Progenitor cell of endocrine pancreas (in vitro differentiated cells): ENCODE results near the gene ZNF536. TPM values are rescaled to one million over a fixed set of nuclear protein-coding genes. Genes with fewer than 3 reads are reported as not detected.

Source experiments
- DNase-seq: peaks from one replicate; pipeline ENCODE4 v3.0.0; 2021; ENCODE audit warnings: low spot score; ENCODE audit not compliant: unreplicated experiment
- H3K27ac Mint-ChIP-seq: 2 replicates; pipeline ENCODE4 v1.8.0; 2021; ENCODE audit warnings: mild to moderate bottlenecking, moderate library complexity, mixed read lengths
- H3K27me3 Mint-ChIP-seq: 2 replicates; pipeline ENCODE4 v1.8.0; 2021; ENCODE audit warnings: mixed read lengths
- H3K36me3 Mint-ChIP-seq: 2 replicates; pipeline ENCODE4 v1.8.0; 2022; ENCODE audit warnings: mixed read lengths; ENCODE audit not compliant: insufficient read depth
- H3K4me1 Mint-ChIP-seq: 2 replicates; pipeline ENCODE4 v1.8.0; 2021; ENCODE audit warnings: low read depth, mixed read lengths
- H3K4me3 Mint-ChIP-seq: 2 replicates; pipeline ENCODE4 v1.8.0; 2021; ENCODE audit warnings: low read depth, mild to moderate bottlenecking, moderate library complexity, mixed read lengths
- H3K9me3 Mint-ChIP-seq: 2 replicates; pipeline ENCODE4 v1.8.0; 2021; ENCODE audit warnings: low read depth, mixed read lengths
- CTCF ChIP-seq: fragments of 200-600 bp; sonication (generic); IDR thresholded peaks from one replicate; pipeline ENCODE4 v1.5.0; 2021; ENCODE audit warnings: antibody characterized with exemption, mild to moderate bottlenecking; ENCODE audit not compliant: unreplicated experiment
- total RNA-seq: library from RNA; stranded (reverse); gene quantifications from 2 replicates; pipeline ENCODE4 v1.2.1, GENCODE V29; 2021

The ZNF536 gene
- total RNA-seq, 1 donor from 2014 or later: 2.0 TPM

GRCh38 chr19:30567536-30568232 is 195.5 kb downstream of the ZNF536 start:
- no peak for TF ChIP-seq CTCF
- Mint-ChIP-seq H3K27me3 (peaks cover 16% of the 10 kb centered on the region), H3K27ac (no peak overlapping the region), H3K9me3 (no peaks in the 10 kb centered on the region), H3K36me3 (no peaks in the 10 kb centered on the region), H3K4me3 (no peak overlapping the region), H3K4me1 (no peaks in the 10 kb centered on the region)
- DNase-seq: no peak

- H3K36me3 Mint-ChIP-seq: no peaks in the 10 kb centered on the region
- no peak for DNase-seq
- TF ChIP-seq CTCF: no peak
- H3K27me3 Mint-ChIP-seq: peaks cover 3% of the 10 kb centered on the region
- no peaks in the 10 kb centered on the region for H3K4me1 Mint-ChIP-seq
- H3K27ac Mint-ChIP-seq: no peak overlapping the region
- no peak overlapping the region for H3K4me3 Mint-ChIP-seq
- H3K9me3 Mint-ChIP-seq: no peaks in the 10 kb centered on the region
Observed at GRCh38 chr19:30570194-30570593, 198.0 kb downstream of the ZNF536 start.

GRCh38 chr19:30577551-30578105 is 205.4 kb downstream of the ZNF536 start:
- Mint-ChIP-seq H3K4me1 (peaks cover 2% of the 10 kb centered on the region), H3K27ac (no peak overlapping the region), H3K36me3 (no peaks in the 10 kb centered on the region), H3K4me3 (no peak overlapping the region), H3K9me3 (no peaks in the 10 kb centered on the region), H3K27me3 (peaks cover 20% of the 10 kb centered on the region)
- no peak for TF ChIP-seq CTCF
- DNase-seq: no peak

GRCh38 chr19:30579419-30579818 is 207.2 kb downstream of the ZNF536 start:
- TF ChIP-seq CTCF: no peak
- Mint-ChIP-seq H3K27me3 (peaks cover 31% of the 10 kb centered on the region), H3K4me3 (no peak overlapping the region), H3K9me3 (no peaks in the 10 kb centered on the region), H3K36me3 (no peaks in the 10 kb centered on the region), H3K4me1 (peaks cover 6% of the 10 kb centered on the region), H3K27ac (no peak overlapping the region)
- DNase-seq: no peak

- no peaks in the 10 kb centered on the region for H3K36me3 Mint-ChIP-seq
- H3K27ac Mint-ChIP-seq: no peak overlapping the region
- peaks cover 6% of the 10 kb centered on the region for H3K4me1 Mint-ChIP-seq
- DNase-seq: no peak
- H3K27me3 Mint-ChIP-seq: peaks cover 43% of the 10 kb centered on the region
- H3K9me3 Mint-ChIP-seq: no peaks in the 10 kb centered on the region
- no peak for TF ChIP-seq CTCF
- H3K4me3 Mint-ChIP-seq: no peak overlapping the region
Observed at GRCh38 chr19:30580673-30581072, 208.5 kb downstream of the ZNF536 start.
